GM12878 (cell line): ENCODE data around the gene MYB. TPM values are rescaled to one million over a fixed set of nuclear protein-coding genes. Genes with fewer than 3 reads are reported as not detected.

ENCODE experiments used
- BCL3 ChIP-seq: IDR thresholded peaks from 2 replicates; pipeline ENCODE4 v1.6.1; 2011; ENCODE audit warnings: borderline replicate concordance, low read depth, mild to moderate bottlenecking, moderate library complexity, low read length; ENCODE audit not compliant: insufficient read depth, poor library complexity, severe bottlenecking
- BMI1 ChIP-seq: fragments of 450-650 bp; IDR thresholded peaks from 2 replicates; pipeline ENCODE4 v1.6.1; 2016; ENCODE audit warnings: mild to moderate bottlenecking, moderate library complexity, borderline replicate concordance
- CEBPB ChIP-seq, 2 experiments: fragments of 150-350 bp in 1 of 2; IDR thresholded peaks; 2 replicates each; pipeline ENCODE4 v1.6.1; 2012 to 2014; ENCODE audit warnings: low read depth in 2 of 2, low read length in 2 of 2, borderline replicate concordance in 1 of 2, inconsistent platforms in 1 of 2
- CEBPZ ChIP-seq: fragments of 150-350 bp; IDR thresholded peaks from 2 replicates; pipeline ENCODE4 v1.6.1; 2016; ENCODE audit warnings: low read depth, low read length
- CHD1 ChIP-seq: IDR thresholded peaks from 2 replicates; pipeline ENCODE4 v1.6.1; 2012; ENCODE audit warnings: low read depth, low read length, improper control_type of control experiment
- ETV6 ChIP-seq, 2 experiments: fragments of 450-650 bp in 1 of 2; IDR thresholded peaks in 1 of 2; conservative IDR thresholded peaks in 1 of 2; 2 replicates each; pipeline ENCODE4 v1.6.1; 2014; ENCODE audit warnings: antibody characterized with exemption in 1 of 2, borderline replicate concordance in 1 of 2, low read depth in 1 of 2, mild to moderate bottlenecking in 1 of 2, moderate library complexity in 1 of 2
- IKZF1 ChIP-seq: fragments of 450-650 bp; conservative IDR thresholded peaks from 2 replicates; pipeline ENCODE4 v1.6.1; 2017; ENCODE audit warnings: antibody characterized with exemption, mild to moderate bottlenecking
- NKRF ChIP-seq: fragments of 450-650 bp; conservative IDR thresholded peaks from 2 replicates; pipeline ENCODE4 v1.6.1; 2017; ENCODE audit warnings: mild to moderate bottlenecking, moderate library complexity
- NR2C2 ChIP-seq: IDR thresholded peaks from 2 replicates; pipeline ENCODE4 v1.6.1; 2011; ENCODE audit warnings: borderline replicate concordance, low read depth; ENCODE audit not compliant: control insufficient read depth, insufficient read length
- NR2F1 ChIP-seq: fragments of 450-650 bp; conservative IDR thresholded peaks from 2 replicates; pipeline ENCODE4 v1.6.1; 2017; ENCODE audit warnings: mild to moderate bottlenecking
- SIN3A ChIP-seq: IDR thresholded peaks from 2 replicates; pipeline ENCODE4 v1.6.1; 2012; ENCODE audit warnings: low read depth, low read length, improper control_type of control experiment
- SPI1 ChIP-seq: IDR thresholded peaks from 2 replicates; pipeline ENCODE4 v1.6.1; 2011; ENCODE audit warnings: low read depth, mild to moderate bottlenecking, low read length, moderate library complexity, borderline replicate concordance; ENCODE audit not compliant: insufficient read depth
- SREBF2 ChIP-seq: IDR thresholded peaks from 2 replicates; pipeline ENCODE4 v1.6.1; 2012; ENCODE audit warnings: mild to moderate bottlenecking, low read length
- STAT1 ChIP-seq: fragments of 450-650 bp; conservative IDR thresholded peaks from 2 replicates; pipeline ENCODE4 v1.6.1; 2014; ENCODE audit warnings: antibody characterized with exemption, mild to moderate bottlenecking
- TCF12 ChIP-seq: IDR thresholded peaks from 2 replicates; pipeline ENCODE4 v1.6.1; 2011; ENCODE audit warnings: low read depth, mild to moderate bottlenecking, low read length
- USF2 ChIP-seq: IDR thresholded peaks from 2 replicates; pipeline ENCODE4 v1.6.1; 2011; ENCODE audit warnings: low read depth, low read length, improper control_type of control experiment, borderline replicate concordance
- WRNIP1 ChIP-seq: IDR thresholded peaks from 2 replicates; pipeline ENCODE4 v1.6.1; 2011; ENCODE audit warnings: low read depth, low read length, improper control_type of control experiment, borderline replicate concordance
- ZBTB33 ChIP-seq: fragments of 450-650 bp; IDR thresholded peaks from 2 replicates; pipeline ENCODE4 v1.6.1; 2017; ENCODE audit warnings: mild to moderate bottlenecking
- polyA plus RNA-seq, 11 experiments: library from polyadenylated mRNA; depleted of rRNA in 4 of 11; unstranded in 6 of 11; stranded (reverse) in 5 of 11; fragments of >200 nt; fragmentation: Nextera tagmentation in 4 of 11; fragmentation: Illumina TruSeq in 1 of 11; extraction: Ambion mirVana in 4 of 11; extraction: Trizol in 1 of 11; gene quantifications; 1 replicate in 1 of 11; 2 replicates in 10 of 11; pipeline versions ENCODE4 v1.2.1 to v1.2.3, GENCODE V29; 2011 to 2016; ENCODE audit warnings: inconsistent platforms in 2 of 11, missing spikeins in 2 of 11, low read depth in 1 of 11
- total RNA-seq, 4 experiments: library from RNA; depleted of rRNA in 3 of 4; stranded (reverse); fragments of >200 nt in 3 of 4; fragmentation: Illumina TruSeq in 1 of 4; extraction: Trizol in 1 of 4; gene quantifications; 2 replicates each; pipeline versions ENCODE4 v1.2.1 to v1.2.3, GENCODE V29; 2013 to 2021

The MYB gene
- total and polyA plus RNA-seq, 10 of the 15 experiments (the other 5 are each of a cell fraction or from before 2014, with no cell fraction given) = 7.0 to 29.8 (median 21.5) TPM

- no peak for TF ChIP-seq CEBPZ
- TF ChIP-seq USF2 = no peak
- no peak for TF ChIP-seq STAT1
- TF ChIP-seq ZBTB33 = no peak
- peak; percentile 77 for TF ChIP-seq TCF12
- TF ChIP-seq BMI1 = no peak
- peak in 1 of 2 experiments; percentile 83; a peak in 2 of 4 replicates for TF ChIP-seq ETV6 (conservative IDR thresholded peaks at IDR 0.05 in 1 of 2, IDR thresholded peaks at IDR 0.05 in 1 of 2; ENCODE audit: borderline replicate concordance in 1 of 2, low read depth in 1 of 2)
- no peak for TF ChIP-seq NKRF
- no peak for TF ChIP-seq CEBPB (IDR thresholded peaks at IDR 0.05; ENCODE audit: borderline replicate concordance in 1 of 2, low read depth in 2 of 2, low read length in 2 of 2)
- TF ChIP-seq SIN3A = no peak
- TF ChIP-seq NR2F1 = peak; percentile 33; the same call in 1 of the 2 replicates
- TF ChIP-seq WRNIP1 = no peak
- TF ChIP-seq NR2C2 = no peak
- TF ChIP-seq BCL3 = no peak
- peak; percentile 75; the same call in 1 of the 2 replicates for TF ChIP-seq SPI1
- TF ChIP-seq SREBF2 = no peak
- peak; percentile 74 for TF ChIP-seq IKZF1
- no peak for TF ChIP-seq CHD1
- TF ChIP-seq, all 136 proteins: peak for 17
Observed at GRCh38 chr6:135141728-135142127, 39.4 kb upstream of the MYB start (continued).
